HL-60 (cell line): ENCODE measurements around the gene ZNF512B.

ENCODE experiments used
- DNase-seq, 2 experiments: peaks; one replicate each; pipeline ENCODE4 v3.0.0-alpha.2; 2010 to 2020; ENCODE audit warnings: low read depth in 1 of 2, low spot score in 1 of 2
- H3K27ac ChIP-seq: fragments of 250-450 bp; sonication (Bioruptor Pico); replicated peaks from 2 replicates; pipeline ENCODE4 v1.5.1; 2020; ENCODE audit warnings: mild to moderate bottlenecking, moderate library complexity
- H3K27me3 ChIP-seq: fragments of 250-450 bp; sonication (Bioruptor Pico); 2 replicates; pipeline ENCODE4 v1.5.1; 2021; ENCODE audit warnings: mild to moderate bottlenecking, moderate library complexity; ENCODE audit not compliant: insufficient read depth, poor library complexity, severe bottlenecking
- H3K4me3 ChIP-seq: replicated peaks from 2 replicates; pipeline ENCODE4 v1.5.1; 2011; ENCODE audit warnings: mild to moderate bottlenecking, control low read depth, low read length; ENCODE audit not compliant: insufficient read depth
- GABPA ChIP-seq: IDR thresholded peaks from 2 replicates; pipeline ENCODE4 v1.6.1; 2012; ENCODE audit warnings: low read depth
- POLR2AphosphoS5 ChIP-seq: IDR thresholded peaks from 2 replicates; pipeline ENCODE4 v1.6.1; 2012; ENCODE audit warnings: low read depth
- SPI1 ChIP-seq: IDR thresholded peaks from 2 replicates; pipeline ENCODE4 v1.6.1; 2012; ENCODE audit warnings: low read depth, mild to moderate bottlenecking, borderline replicate concordance
- TF ChIP-seq, protein P1 (sequence below): IDR thresholded peaks from 2 replicates; pipeline ENCODE4 v1.6.1; 2012; ENCODE audit warnings: low read depth; ENCODE audit not compliant: insufficient replicate concordance
- TF ChIP-seq, protein P2 (sequence below): IDR thresholded peaks from one replicate; pipeline ENCODE4 v1.5.1; 2011; ENCODE audit warnings: low read length, control low read depth, inconsistent platforms; ENCODE audit not compliant: insufficient read depth

The ZNF512B gene

DNA sequence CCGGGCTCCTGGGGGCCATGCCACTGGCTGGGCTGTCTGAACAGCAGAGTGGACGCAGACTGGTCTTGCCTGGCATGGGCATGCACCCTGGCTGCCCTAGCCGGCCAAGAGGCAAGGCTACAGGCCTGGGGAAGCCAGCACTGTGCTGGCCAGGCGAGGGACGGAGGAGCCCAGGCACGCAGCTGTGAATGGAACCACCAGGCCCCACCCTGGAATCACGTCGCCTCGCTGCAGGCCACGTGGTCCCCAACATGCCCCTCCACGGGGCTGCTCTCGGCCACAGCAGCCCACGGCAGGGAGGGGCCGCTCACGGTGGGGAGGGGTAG is 17.6 kb downstream of the ZNF512B start:
- TF ChIP-seq, protein P1, sequence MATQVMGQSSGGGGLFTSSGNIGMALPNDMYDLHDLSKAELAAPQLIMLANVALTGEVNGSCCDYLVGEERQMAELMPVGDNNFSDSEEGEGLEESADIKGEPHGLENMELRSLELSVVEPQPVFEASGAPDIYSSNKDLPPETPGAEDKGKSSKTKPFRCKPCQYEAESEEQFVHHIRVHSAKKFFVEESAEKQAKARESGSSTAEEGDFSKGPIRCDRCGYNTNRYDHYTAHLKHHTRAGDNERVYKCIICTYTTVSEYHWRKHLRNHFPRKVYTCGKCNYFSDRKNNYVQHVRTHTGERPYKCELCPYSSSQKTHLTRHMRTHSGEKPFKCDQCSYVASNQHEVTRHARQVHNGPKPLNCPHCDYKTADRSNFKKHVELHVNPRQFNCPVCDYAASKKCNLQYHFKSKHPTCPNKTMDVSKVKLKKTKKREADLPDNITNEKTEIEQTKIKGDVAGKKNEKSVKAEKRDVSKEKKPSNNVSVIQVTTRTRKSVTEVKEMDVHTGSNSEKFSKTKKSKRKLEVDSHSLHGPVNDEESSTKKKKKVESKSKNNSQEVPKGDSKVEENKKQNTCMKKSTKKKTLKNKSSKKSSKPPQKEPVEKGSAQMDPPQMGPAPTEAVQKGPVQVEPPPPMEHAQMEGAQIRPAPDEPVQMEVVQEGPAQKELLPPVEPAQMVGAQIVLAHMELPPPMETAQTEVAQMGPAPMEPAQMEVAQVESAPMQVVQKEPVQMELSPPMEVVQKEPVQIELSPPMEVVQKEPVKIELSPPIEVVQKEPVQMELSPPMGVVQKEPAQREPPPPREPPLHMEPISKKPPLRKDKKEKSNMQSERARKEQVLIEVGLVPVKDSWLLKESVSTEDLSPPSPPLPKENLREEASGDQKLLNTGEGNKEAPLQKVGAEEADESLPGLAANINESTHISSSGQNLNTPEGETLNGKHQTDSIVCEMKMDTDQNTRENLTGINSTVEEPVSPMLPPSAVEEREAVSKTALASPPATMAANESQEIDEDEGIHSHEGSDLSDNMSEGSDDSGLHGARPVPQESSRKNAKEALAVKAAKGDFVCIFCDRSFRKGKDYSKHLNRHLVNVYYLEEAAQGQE: no peak
- TF ChIP-seq POLR2AphosphoS5 (no peak), GABPA (no peak), SPI1 (no peak)
- TF ChIP-seq, protein P2, sequence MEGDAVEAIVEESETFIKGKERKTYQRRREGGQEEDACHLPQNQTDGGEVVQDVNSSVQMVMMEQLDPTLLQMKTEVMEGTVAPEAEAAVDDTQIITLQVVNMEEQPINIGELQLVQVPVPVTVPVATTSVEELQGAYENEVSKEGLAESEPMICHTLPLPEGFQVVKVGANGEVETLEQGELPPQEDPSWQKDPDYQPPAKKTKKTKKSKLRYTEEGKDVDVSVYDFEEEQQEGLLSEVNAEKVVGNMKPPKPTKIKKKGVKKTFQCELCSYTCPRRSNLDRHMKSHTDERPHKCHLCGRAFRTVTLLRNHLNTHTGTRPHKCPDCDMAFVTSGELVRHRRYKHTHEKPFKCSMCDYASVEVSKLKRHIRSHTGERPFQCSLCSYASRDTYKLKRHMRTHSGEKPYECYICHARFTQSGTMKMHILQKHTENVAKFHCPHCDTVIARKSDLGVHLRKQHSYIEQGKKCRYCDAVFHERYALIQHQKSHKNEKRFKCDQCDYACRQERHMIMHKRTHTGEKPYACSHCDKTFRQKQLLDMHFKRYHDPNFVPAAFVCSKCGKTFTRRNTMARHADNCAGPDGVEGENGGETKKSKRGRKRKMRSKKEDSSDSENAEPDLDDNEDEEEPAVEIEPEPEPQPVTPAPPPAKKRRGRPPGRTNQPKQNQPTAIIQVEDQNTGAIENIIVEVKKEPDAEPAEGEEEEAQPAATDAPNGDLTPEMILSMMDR: no peak
- no peak overlapping the region for H3K27ac ChIP-seq
- no peak overlapping the region for H3K4me3 ChIP-seq
- DNase-seq: no peak
- no peaks in the 10 kb centered on the region for H3K27me3 ChIP-seq

DNA sequence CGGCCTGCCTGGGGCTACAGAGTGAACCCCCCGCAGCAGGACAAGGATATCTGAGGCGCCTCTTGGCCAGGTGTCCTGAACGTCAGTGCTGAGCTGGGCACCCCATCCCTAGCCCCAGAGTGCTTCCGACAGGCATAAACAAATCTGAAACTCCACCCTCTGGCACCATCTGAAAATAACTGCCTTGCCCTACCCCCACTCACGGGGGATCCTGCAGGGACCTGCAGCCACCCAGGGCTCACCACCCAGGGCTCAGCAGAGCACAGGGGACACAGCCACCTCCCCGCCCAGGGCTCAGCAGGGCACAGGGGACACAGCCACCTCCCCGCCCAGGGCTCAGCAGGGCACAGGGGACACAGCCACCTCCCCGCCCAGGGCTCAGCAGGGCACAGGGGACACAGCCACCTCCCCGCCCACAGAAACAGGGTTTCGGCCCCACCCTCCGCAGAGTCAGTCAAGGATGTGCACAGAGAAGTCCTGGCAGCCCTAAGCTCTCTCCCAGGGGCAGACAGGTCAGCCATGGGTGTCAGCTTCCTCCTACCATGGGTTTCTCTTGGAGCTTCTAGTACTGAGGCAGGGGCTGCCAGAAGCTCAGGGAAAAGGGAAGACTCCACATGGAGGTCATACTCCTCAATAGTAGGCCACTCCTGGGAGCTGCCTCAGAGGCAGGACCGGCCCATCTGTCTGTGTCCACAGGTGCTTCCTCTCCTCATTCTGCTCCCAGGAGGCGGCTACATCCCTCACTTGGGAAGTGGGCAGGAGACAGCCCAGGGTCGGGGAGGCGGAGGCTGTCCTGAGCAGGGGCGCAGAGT is 18.1 kb downstream of the ZNF512B start:
- no peak for DNase-seq
- TF ChIP-seq SPI1 (no peak), POLR2AphosphoS5 (no peak), GABPA (no peak)
- TF ChIP-seq, protein P2: no peak
- TF ChIP-seq, protein P1: no peak
- Histone ChIP-seq H3K27ac (no peak overlapping the region), H3K27me3 (no peaks in the 10 kb centered on the region), H3K4me3 (no peak overlapping the region)

DNA sequence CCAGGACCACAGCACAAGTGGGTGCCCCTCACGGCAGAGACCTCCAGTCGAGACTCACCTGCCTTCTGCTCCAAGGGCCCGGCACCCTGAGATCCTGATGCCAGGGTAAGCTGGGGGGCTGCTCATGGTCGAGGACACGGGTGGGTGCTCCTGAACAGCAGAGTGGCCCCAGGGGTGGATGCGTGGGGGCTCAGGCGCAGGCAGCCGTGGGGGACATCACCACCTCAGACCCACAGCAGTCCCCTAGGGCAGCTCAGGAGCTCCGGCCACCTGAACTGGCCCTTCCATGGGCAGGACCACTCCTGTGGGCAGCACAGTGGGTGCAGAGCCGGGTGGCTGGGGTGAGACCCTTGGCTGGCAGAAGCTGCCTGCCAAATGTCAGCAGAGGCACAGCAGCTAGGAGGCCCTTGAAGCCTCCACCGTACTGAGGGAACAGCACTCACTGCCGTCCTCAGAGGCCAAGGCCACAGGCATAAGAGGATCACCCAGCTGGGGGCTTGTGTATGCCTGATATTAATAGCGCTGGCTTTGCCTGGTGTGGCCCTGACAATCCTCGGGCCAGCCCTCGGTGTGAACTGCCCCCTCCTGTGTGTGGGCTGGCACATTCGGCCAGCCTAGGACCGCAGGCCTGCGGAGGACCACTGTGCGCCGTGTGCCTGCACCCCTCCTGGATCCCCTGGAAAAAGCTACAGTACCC is 18.9 kb downstream of the ZNF512B start:
- DNase-seq: no peak
- H3K4me3 ChIP-seq: no peak overlapping the region
- no peaks in the 10 kb centered on the region for H3K27me3 ChIP-seq
- no peak overlapping the region; the same call in 1 of the 2 replicates for H3K27ac ChIP-seq
- TF ChIP-seq, protein P1: no peak
- TF ChIP-seq POLR2AphosphoS5 (no peak), GABPA (no peak), SPI1 (no peak)
- TF ChIP-seq, protein P2: no peak
